ENCODE data around the gene GPSM3.
A peak's percentile ranks its signal among the peaks of the same experiment; 100 is the strongest.

GPSM3 gene

DNA sequence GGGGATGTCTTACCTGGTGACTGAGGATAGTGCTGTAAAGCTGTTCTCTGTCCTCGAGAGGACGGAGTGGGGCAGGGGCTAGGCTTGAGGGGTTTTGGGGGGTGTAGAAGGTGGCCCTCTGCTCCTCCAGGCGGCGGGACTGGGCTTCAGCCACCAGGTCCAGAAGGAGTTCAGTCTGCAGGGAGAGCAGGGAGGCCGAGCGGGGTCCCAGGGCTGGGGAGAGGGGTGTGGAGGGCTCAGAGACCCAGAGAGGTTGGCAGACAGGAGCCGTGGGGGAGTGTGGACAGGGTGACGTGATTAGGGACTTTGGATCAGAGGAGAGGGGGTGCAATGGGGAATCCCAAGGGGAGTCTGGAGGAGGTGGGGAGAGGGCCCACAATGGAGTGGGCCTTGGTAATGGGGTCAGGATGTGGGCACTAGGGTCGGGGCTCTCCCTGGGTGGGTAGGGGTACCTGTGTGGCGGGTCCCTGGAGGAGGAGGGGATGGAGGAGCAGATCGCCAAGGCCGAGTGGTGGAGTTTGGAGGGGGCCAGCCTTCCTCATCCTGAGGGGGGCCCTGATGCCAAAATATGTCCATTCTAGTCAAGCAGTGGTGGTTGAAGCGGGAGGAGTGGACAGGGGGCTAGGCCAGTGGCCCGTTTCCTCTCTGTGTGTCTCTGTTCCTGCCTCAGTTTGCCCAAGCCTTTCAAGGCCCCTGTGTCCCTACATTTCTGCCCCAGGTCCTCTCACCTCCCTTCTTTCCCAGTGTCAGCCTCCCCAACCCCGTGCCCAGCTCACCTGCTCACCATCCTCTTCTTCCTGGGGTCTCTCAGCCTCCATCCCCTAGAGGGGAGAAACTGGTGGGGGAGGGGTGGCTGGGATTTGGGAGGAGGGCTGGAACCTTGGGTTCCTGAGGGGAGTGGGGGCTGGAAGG, 491 bp downstream of the GPSM3 start:
- H3K4me1 ChIP-seq (ENCODE audit: insufficient read depth, low read length, severe bottlenecking): peaks cover 58% of the 10 kb centered on the region
- no peaks in the 10 kb centered on the region for H3K9me2 ChIP-seq (ENCODE audit: low read depth, low read length)
- H3K9ac ChIP-seq (ENCODE audit: low read length): peak overlapping the region; percentile 86
- H3K36me3 ChIP-seq (ENCODE audit: insufficient read depth, low read length): peaks cover 14% of the 10 kb centered on the region; the same call in 1 of the 2 replicates
- peak overlapping the region; percentile 73 for H3K4me3 ChIP-seq (ENCODE audit: low read depth, low read length, poor library complexity, severe bottlenecking)
- no peaks in the 10 kb centered on the region for H4K20me1 ChIP-seq (ENCODE audit: insufficient read depth, low read length)
- H2AFZ ChIP-seq (ENCODE audit: low read length): no peak overlapping the region
- peak overlapping the region; percentile 88 for H3K27ac ChIP-seq (ENCODE audit: low read depth, low read length, poor library complexity, severe bottlenecking)
- 0 out of 2 replicates have a peak, but pooled peaks cover 3% of the 10 kb centered on the region for H3F3A ChIP-seq (ENCODE audit: insufficient read depth, low read length)
- no peaks in the 10 kb centered on the region for H3K79me2 ChIP-seq (ENCODE audit: insufficient read depth, low read length)
- no peaks in the 10 kb centered on the region for H3K9me3 ChIP-seq (ENCODE audit: low read length)
- H3K27me3 ChIP-seq (ENCODE audit: insufficient read depth, low read length): no peaks in the 10 kb centered on the region
- no peak for TF ChIP-seq EZH2 (IDR thresholded peaks at IDR 0.05; ENCODE audit: borderline replicate concordance, low read length)
- TF ChIP-seq CTCF (IDR thresholded peaks at IDR 0.05; ENCODE audit: low read length): no peak
- H3K4me2 ChIP-seq (ENCODE audit: low read length): peak overlapping the region; percentile 86

- Histone ChIP-seq H3K9me2 (ENCODE audit: low read depth, low read length) (no peaks in the 10 kb centered on the region), H2AFZ (ENCODE audit: low read length) (no peak overlapping the region), H3K4me2 (ENCODE audit: low read length) (peak overlapping the region; percentile 86), H3F3A (ENCODE audit: insufficient read depth, low read length) (0 out of 2 replicates have a peak, but pooled peaks cover 3% of the 10 kb centered on the region), H3K27me3 (ENCODE audit: insufficient read depth, low read length) (no peaks in the 10 kb centered on the region), H3K9ac (ENCODE audit: low read length) (peak overlapping the region; percentile 86), H3K36me3 (ENCODE audit: insufficient read depth, low read length) (peaks cover 23% of the 10 kb centered on the region; the same call in 1 of the 2 replicates), H3K27ac (ENCODE audit: low read depth, low read length, poor library complexity, severe bottlenecking) (peak overlapping the region; percentile 88), H3K4me3 (ENCODE audit: low read depth, low read length, poor library complexity, severe bottlenecking) (peak overlapping the region; percentile 73), H3K4me1 (ENCODE audit: insufficient read depth, low read length, severe bottlenecking) (peaks cover 50% of the 10 kb centered on the region), H3K79me2 (ENCODE audit: insufficient read depth, low read length) (no peaks in the 10 kb centered on the region), H4K20me1 (ENCODE audit: insufficient read depth, low read length) (no peaks in the 10 kb centered on the region), H3K9me3 (ENCODE audit: low read length) (no peaks in the 10 kb centered on the region)
- no peak for TF ChIP-seq EZH2 (IDR thresholded peaks at IDR 0.05; ENCODE audit: borderline replicate concordance, low read length)
- TF ChIP-seq CTCF (IDR thresholded peaks at IDR 0.05; ENCODE audit: low read length): no peak
Measured at GRCh38 chr6:32190911-32191677, 1.3 kb downstream of the GPSM3 start.

DNA sequence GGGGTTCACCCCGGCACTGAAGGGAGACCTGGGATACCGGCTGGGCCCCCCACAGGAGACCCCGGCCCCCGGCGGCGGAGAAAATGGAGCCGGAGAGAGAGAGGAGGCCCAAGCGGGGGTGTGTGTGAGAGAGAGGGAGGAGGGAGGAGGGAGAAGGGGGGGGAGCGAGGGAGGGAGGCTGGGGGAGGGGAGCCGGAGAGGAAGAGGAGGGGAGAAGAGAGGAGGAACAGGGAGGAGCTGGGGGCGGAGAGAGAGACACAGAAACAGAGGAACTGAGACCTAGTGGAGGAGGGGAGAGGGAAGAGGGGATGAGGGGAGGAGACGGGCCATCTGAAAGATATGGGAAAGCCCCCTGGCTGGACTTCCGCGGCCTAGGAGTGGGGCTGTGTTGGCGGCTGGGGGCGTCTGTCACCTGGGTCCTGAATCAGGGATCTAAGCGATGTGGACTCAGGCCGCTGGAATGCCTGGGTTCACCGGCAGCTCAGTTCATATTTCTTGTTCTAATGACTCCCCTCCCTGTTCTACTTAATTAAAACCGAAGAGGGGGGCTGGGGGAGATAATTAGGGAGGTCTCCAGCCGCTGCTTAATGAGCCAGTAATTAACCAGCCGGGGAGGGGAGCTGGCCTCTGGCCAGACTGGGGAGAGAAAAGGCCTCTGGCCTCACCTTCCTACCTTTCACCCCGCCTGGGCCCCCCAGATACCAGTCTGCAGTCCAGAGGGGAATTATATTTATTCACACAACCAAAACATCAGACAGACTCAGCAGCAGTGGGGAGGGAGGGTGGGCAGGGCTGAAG, 2.2 kb downstream of the GPSM3 start, which contains the start of gene PBX2:
Gene PBX2, minus strand, starts transcription at position 149 of the 798 bp plus-strand sequence. CDS start 287 bp downstream, outside the sequence.
- Histone ChIP-seq H3K36me3 (ENCODE audit: insufficient read depth, low read length) (peaks cover 23% of the 10 kb centered on the region; the same call in 1 of the 2 replicates), H3K4me2 (ENCODE audit: low read length) (peak within 1 kb of the TSS; percentile 86), H3K9me3 (ENCODE audit: low read length) (no peaks in the 10 kb centered on the region), H4K20me1 (ENCODE audit: insufficient read depth, low read length) (no peaks in the 10 kb centered on the region), H3K4me1 (ENCODE audit: insufficient read depth, low read length, severe bottlenecking) (peaks cover 49% of the 10 kb centered on the region), H3K9ac (ENCODE audit: low read length) (peak within 1 kb of the TSS; percentile 86), H3K27me3 (ENCODE audit: insufficient read depth, low read length) (no peaks in the 10 kb centered on the region), H3F3A (ENCODE audit: insufficient read depth, low read length) (0 out of 2 replicates have a peak, but pooled peaks cover 3% of the 10 kb centered on the region), H2AFZ (ENCODE audit: low read length) (no peak within 1 kb of the TSS), H3K27ac (ENCODE audit: low read depth, low read length, poor library complexity, severe bottlenecking) (peak within 1 kb of the TSS; percentile 88), H3K4me3 (ENCODE audit: low read depth, low read length, poor library complexity, severe bottlenecking) (peak within 1 kb of the TSS; percentile 73), H3K79me2 (ENCODE audit: insufficient read depth, low read length) (no peaks in the 10 kb centered on the region), H3K9me2 (ENCODE audit: low read depth, low read length) (no peaks in the 10 kb centered on the region)
- no peak for TF ChIP-seq CTCF (IDR thresholded peaks at IDR 0.05; ENCODE audit: low read length)
- no peak for TF ChIP-seq EZH2 (IDR thresholded peaks at IDR 0.05; ENCODE audit: borderline replicate concordance, low read length)

Data from OCI-LY1 (cell line).